Skeletal muscle tissue (tissue), 4 donors: ENCODE results near the gene SDF2L1. TPM values are rescaled to one million over a fixed set of nuclear protein-coding genes. Genes with fewer than 3 reads are reported as not detected.
"Not testable (repeated sequence)": the region's sequence is repeated elsewhere in the genome, so short reads cannot be mapped to it uniquely, and the experiment has no call there.

Experiments used
- H3K27ac ChIP-seq: one replicate; pipeline ENCODE4 v1.7.0; 2013; ENCODE audit warnings: mild to moderate bottlenecking, low read depth, low read length, inconsistent platforms
- H3K27me3 ChIP-seq, 3 donors: one replicate each; pipeline ENCODE4 v1.7.0; 2013; ENCODE audit warnings: low read length in 3 of 3; ENCODE audit not compliant: control insufficient read depth in 3 of 3, insufficient read depth in 3 of 3
- H3K36me3 ChIP-seq, 3 donors: one replicate each; pipeline ENCODE4 v1.7.0; 2013; ENCODE audit warnings: low read length in 3 of 3; ENCODE audit not compliant: control insufficient read depth in 3 of 3, insufficient read depth in 3 of 3
- H3K4me1 ChIP-seq, 3 donors: one replicate each; pipeline ENCODE4 v1.7.0; 2013; ENCODE audit warnings: low read length in 3 of 3, mild to moderate bottlenecking in 3 of 3; ENCODE audit not compliant: control insufficient read depth in 3 of 3, insufficient read depth in 3 of 3
- H3K4me3 ChIP-seq, 3 donors: one replicate each; pipeline ENCODE4 v1.7.0; 2013; ENCODE audit warnings: low read length in 3 of 3
- H3K9ac ChIP-seq, 3 donors: one replicate each; pipeline ENCODE4 v1.7.0; 2013; ENCODE audit warnings: low read length in 3 of 3, mild to moderate bottlenecking in 3 of 3, moderate library complexity in 2 of 3, low read depth in 1 of 3
- H3K9me3 ChIP-seq, 3 donors: one replicate each; pipeline ENCODE4 v1.7.0; 2013; ENCODE audit warnings: low read length in 3 of 3; ENCODE audit not compliant: control insufficient read depth in 3 of 3
- total RNA-seq: library from RNA; depleted of rRNA; stranded (reverse); fragments of >200 nt; gene quantifications from one replicate; pipeline ENCODE4 v1.2.3, GENCODE V29; 2014
- donor health status: Osteomylitis.

The SDF2L1 gene
- total RNA-seq: 4.2 TPM

GRCh38 chr22:21641789-21642583 is at the start of gene SDF2L1:
TSS of gene SDF2L1 (plus strand) at chr22:21642302. CDS start at chr22:21642337, 35 bp downstream.
- H3K9me3 ChIP-seq: no peaks in the 10 kb centered on the region
- no peaks in the 10 kb centered on the region for H3K27me3 ChIP-seq
- peak within 1 kb of the TSS; percentile 76 to 89 (median 84) for H3K4me3 ChIP-seq
- peaks cover 18 to 32% (median 20%) of the 10 kb centered on the region in 3 donors for H3K4me1 ChIP-seq
- H3K9ac ChIP-seq: peak within 1 kb of the TSS; percentile 52 to 86 (median 80)
- peaks cover 0 to 7% (median 3%) of the 10 kb centered on the region in 3 donors for H3K36me3 ChIP-seq
- peak within 1 kb of the TSS; percentile 69 for H3K27ac ChIP-seq

- H3K27ac ChIP-seq: no peak overlapping the region
- peaks cover 18 to 28% (median 22%) of the 10 kb centered on the region in 3 donors for H3K36me3 ChIP-seq
- no peak overlapping the region for H3K4me3 ChIP-seq
- peak overlapping the region in 1 of 3 donors; percentile 28 for H3K9ac ChIP-seq
- no peaks in the 10 kb centered on the region for H3K9me3 ChIP-seq
- H3K27me3 ChIP-seq: no peaks in the 10 kb centered on the region
- peaks cover 29 to 54% (median 48%) of the 10 kb centered on the region in 3 donors for H3K4me1 ChIP-seq
Observed at GRCh38 chr22:21592422-21592821, 49.7 kb upstream of the SDF2L1 start.

GRCh38 chr22:21593406-21594232 is 48.5 kb upstream of the SDF2L1 start:
- H3K27me3 ChIP-seq: no peaks in the 10 kb centered on the region
- H3K9ac ChIP-seq: no peak overlapping the region
- H3K4me1 ChIP-seq: peaks cover 29 to 48% (median 43%) of the 10 kb centered on the region in 3 donors
- H3K9me3 ChIP-seq: no peaks in the 10 kb centered on the region
- peaks cover 18 to 28% (median 22%) of the 10 kb centered on the region in 3 donors for H3K36me3 ChIP-seq
- no peak overlapping the region for H3K27ac ChIP-seq
- no peak overlapping the region for H3K4me3 ChIP-seq

GRCh38 chr22:21594865-21595452 is 47.1 kb upstream of the SDF2L1 start:
- Histone ChIP-seq H3K4me3 (no peak overlapping the region), H3K9me3 (no peaks in the 10 kb centered on the region), H3K4me1 (peaks cover 29 to 44% (median 39%) of the 10 kb centered on the region in 3 donors), H3K27ac (no peak overlapping the region), H3K36me3 (peaks cover 18 to 28% (median 22%) of the 10 kb centered on the region in 3 donors), H3K27me3 (no peaks in the 10 kb centered on the region), H3K9ac (no peak overlapping the region)

GRCh38 chr22:21596356-21597135 is 45.6 kb upstream of the SDF2L1 start:
- Histone ChIP-seq H3K4me1 (peaks cover 18 to 33% (median 27%) of the 10 kb centered on the region in 3 donors), H3K36me3 (peaks cover 18 to 28% (median 22%) of the 10 kb centered on the region in 3 donors)
- not testable (repeated sequence) for H3K9ac ChIP-seq, H3K4me3 ChIP-seq, H3K27me3 ChIP-seq, H3K9me3 ChIP-seq, H3K27ac ChIP-seq

GRCh38 chr22:21598302-21598701 is 43.8 kb upstream of the SDF2L1 start:
- Histone ChIP-seq H3K9me3 (no peaks in the 10 kb centered on the region), H3K4me1 (peaks cover 7 to 17% (median 15%) of the 10 kb centered on the region in 3 donors), H3K27ac (no peak overlapping the region), H3K4me3 (no peak overlapping the region), H3K36me3 (peaks cover 15 to 24% (median 17%) of the 10 kb centered on the region in 3 donors), H3K27me3 (no peaks in the 10 kb centered on the region), H3K9ac (no peak overlapping the region)

- no peak overlapping the region for H3K27ac ChIP-seq
- H3K4me1 ChIP-seq: peaks cover 7 to 8% (median 7%) of the 10 kb centered on the region in 3 donors
- no peaks in the 10 kb centered on the region for H3K9me3 ChIP-seq
- no peaks in the 10 kb centered on the region for H3K27me3 ChIP-seq
- peaks cover 6 to 14% (median 8%) of the 10 kb centered on the region in 3 donors for H3K36me3 ChIP-seq
- no peak overlapping the region for H3K4me3 ChIP-seq
- H3K9ac ChIP-seq: no peak overlapping the region
Observed at GRCh38 chr22:21599053-21599893, 42.8 kb upstream of the SDF2L1 start.

- Histone ChIP-seq H3K4me1 (peaks cover 4 to 9% (median 5%) of the 10 kb centered on the region in 3 donors), H3K9me3 (no peaks in the 10 kb centered on the region), H3K36me3 (peaks cover 0 to 3% (median 0%) of the 10 kb centered on the region in 3 donors), H3K27me3 (no peaks in the 10 kb centered on the region), H3K4me3 (no peak overlapping the region), H3K9ac (no peak overlapping the region), H3K27ac (no peak overlapping the region)
Observed at GRCh38 chr22:21602579-21602978, 39.5 kb upstream of the SDF2L1 start.
